Stimulated activated naive B cell treated with anti-CD40 and anti-IgM and Interleukin-4, amounts not matched to agents 10 μg/mL and 1 μg/mL and 100 μg/mL, for 72 hours (primary cell): Measurements from ENCODE around the gene SHISAL2B.
A peak's percentile ranks its signal among the peaks of the same experiment; 100 is the strongest.
"Not testable (repeated sequence)": the region's sequence is repeated elsewhere in the genome, so short reads cannot be mapped to it uniquely, and the experiment has no call there.

Source experiments
- ATAC-seq, 2 donors: fragments of 150-1000 bp; cut with Tn5 transposase; replicated peaks; 2 replicates each; pipeline ENCODE4 v1.10.0; 2021; ENCODE audit warnings: moderate library complexity in 1 of 2
- DNase-seq: peaks from one replicate; pipeline ENCODE4 v3.0.0; 2021
- H3K27ac Mint-ChIP-seq: one replicate; pipeline ENCODE4 v1.8.0; 2022; ENCODE audit warnings: mild to moderate bottlenecking, mixed read lengths
- H3K27me3 Mint-ChIP-seq, 2 donors: one replicate each; pipeline ENCODE4 v1.8.0; 2022; ENCODE audit warnings: mixed read lengths in 2 of 2
- H3K36me3 Mint-ChIP-seq, 2 donors: one replicate each; pipeline ENCODE4 v1.8.0; 2022; ENCODE audit warnings: mixed read lengths in 2 of 2, mild to moderate bottlenecking in 1 of 2
- H3K4me1 Mint-ChIP-seq, 2 donors: one replicate each; pipeline ENCODE4 v1.8.0; 2022; ENCODE audit warnings: mixed read lengths in 2 of 2, mild to moderate bottlenecking in 1 of 2
- H3K4me3 Mint-ChIP-seq, 2 donors: one replicate each; pipeline ENCODE4 v1.8.0; 2022; ENCODE audit warnings: mild to moderate bottlenecking in 2 of 2, mixed read lengths in 2 of 2, moderate library complexity in 1 of 2
- H3K9me3 Mint-ChIP-seq, 2 donors: one replicate each; pipeline ENCODE4 v1.8.0; 2022; ENCODE audit warnings: mixed read lengths in 2 of 2, mild to moderate bottlenecking in 1 of 2

Gene SHISAL2B

GRCh38 chr5:64690417-64691151, at the start of gene SHISAL2B:
Gene SHISAL2B, plus strand, starts transcription at chr5:64690503. Its CDS starts 121 bp downstream, at chr5:64690624.
- ATAC-seq: peak; percentile 56 to 64
- Mint-ChIP-seq H3K4me1 (peaks cover 4 to 14% of the 10 kb centered on the region in 2 donors), H3K9me3 (no peaks in the 10 kb centered on the region), H3K27ac (no peak within 1 kb of the TSS), H3K27me3 (peaks cover 40 to 44% of the 10 kb centered on the region in 2 donors), H3K36me3 (no peaks in the 10 kb centered on the region), H3K4me3 (peak within 1 kb of the TSS; percentile 62 to 64)
- DNase-seq: no peak

DNA sequence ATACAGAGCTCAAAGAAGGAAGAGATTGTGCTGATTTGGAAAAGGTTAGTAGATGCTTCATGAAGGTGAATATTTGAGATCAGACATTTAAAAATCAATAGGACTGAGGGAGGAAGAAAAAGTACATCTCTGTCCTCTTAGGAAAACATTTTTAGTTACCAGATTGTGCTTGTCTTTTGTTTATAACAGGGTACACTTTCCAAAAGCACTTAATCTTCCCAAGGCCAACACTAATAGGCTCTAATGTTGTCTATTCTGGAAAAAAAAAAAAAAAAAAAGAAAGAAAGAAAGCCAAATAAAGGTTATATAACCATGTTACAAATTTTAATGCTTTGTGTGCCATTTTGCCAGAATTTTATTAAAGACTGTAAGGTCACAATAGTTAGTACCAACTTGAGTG, 45.5 kb upstream of the SHISAL2B start:
- no peak overlapping the region for H3K4me3 Mint-ChIP-seq
- no peaks in the 10 kb centered on the region for H3K4me1 Mint-ChIP-seq
- no peak overlapping the region for H3K27ac Mint-ChIP-seq
- ATAC-seq (no peak), DNase-seq (no peak)
- no peaks in the 10 kb centered on the region for H3K36me3 Mint-ChIP-seq
- H3K9me3 Mint-ChIP-seq: no peaks in the 10 kb centered on the region
- no peaks in the 10 kb centered on the region for H3K27me3 Mint-ChIP-seq

- no peaks in the 10 kb centered on the region for H3K4me1 Mint-ChIP-seq
- ATAC-seq (no peak), DNase-seq (no peak)
- no peak overlapping the region for H3K27ac Mint-ChIP-seq
- H3K4me3 Mint-ChIP-seq: no peak overlapping the region
- H3K36me3 Mint-ChIP-seq: no peaks in the 10 kb centered on the region
- H3K27me3 Mint-ChIP-seq: peaks cover 0 to 7% of the 10 kb centered on the region in 2 donors
- H3K9me3 Mint-ChIP-seq: peaks cover 0 to 2% of the 10 kb centered on the region in 2 donors
Observed at GRCh38 chr5:64646169-64646568, 44.1 kb upstream of the SHISAL2B start.

GRCh38 chr5:64649512-64649911, 40.8 kb upstream of the SHISAL2B start:
- ATAC-seq: no peak
- Mint-ChIP-seq H3K4me1 (no peaks in the 10 kb centered on the region), H3K36me3 (peaks cover 0 to 2% of the 10 kb centered on the region in 2 donors), H3K27me3 (peaks cover 6 to 7% of the 10 kb centered on the region in 2 donors), H3K9me3 (peaks cover 0 to 8% of the 10 kb centered on the region in 2 donors), H3K27ac (no peak overlapping the region), H3K4me3 (no peak overlapping the region)
- no peak for DNase-seq

DNA sequence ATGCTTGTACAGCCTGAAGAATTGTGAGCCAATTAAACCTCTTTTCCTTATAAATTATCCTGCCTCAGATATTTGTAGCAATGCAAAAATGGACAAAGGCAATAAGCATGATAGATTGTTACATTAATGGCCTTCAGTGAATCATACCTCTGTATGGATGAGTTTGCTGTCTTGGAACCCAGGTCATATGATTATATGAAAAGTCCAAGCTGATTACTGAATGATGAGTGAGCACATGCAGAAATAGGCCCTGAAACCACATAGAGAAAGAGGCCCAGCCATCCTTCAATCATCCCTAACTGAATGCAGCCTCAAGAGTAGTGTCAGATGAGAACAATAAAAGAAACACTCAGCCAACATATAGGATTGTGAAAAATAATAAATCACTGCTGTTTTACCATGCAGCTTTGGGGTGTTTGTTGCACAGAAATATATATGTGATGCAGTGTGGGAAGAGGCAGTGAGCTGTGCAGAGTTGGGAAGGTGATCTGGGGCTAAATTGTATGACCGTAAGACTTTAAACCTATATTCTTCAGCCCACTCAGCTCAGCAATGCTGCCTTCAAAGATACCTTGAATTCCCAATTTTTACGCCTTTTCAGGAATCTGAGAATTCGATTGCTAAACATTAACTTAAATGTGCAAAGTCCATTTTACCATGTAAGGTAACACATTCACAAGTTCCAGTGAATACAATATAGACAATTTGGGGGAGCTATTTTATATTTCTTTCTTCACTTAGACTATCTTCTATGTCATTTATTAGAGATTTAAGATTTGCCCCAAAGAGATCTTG, 36.3 kb upstream of the SHISAL2B start:
- ATAC-seq (no peak), DNase-seq (no peak)
- Mint-ChIP-seq H3K36me3 (peaks cover 0 to 3% of the 10 kb centered on the region in 2 donors), H3K27ac (no peak overlapping the region), H3K4me1 (no peaks in the 10 kb centered on the region), H3K4me3 (no peak overlapping the region), H3K27me3 (peaks cover 6 to 7% of the 10 kb centered on the region in 2 donors), H3K9me3 (peaks cover 6 to 14% of the 10 kb centered on the region in 2 donors)

DNA sequence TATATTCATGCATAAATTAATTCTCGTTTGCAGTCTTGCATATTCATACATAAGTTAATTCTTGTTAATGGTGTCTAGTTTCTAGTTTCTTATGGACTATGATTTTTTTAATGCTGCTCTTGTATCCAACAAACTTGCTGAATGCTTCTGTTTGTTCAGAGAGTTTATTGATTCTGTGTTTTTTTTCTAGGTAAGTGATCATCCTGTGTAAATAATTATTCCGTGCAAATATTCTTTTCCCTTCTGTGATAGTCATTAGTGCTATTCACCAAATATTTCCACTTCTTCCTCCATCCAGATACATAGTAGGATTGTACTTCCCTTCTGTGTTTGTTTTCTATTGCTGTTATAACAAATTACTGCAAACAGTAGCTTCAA, 35.8 kb upstream of the SHISAL2B start:
- no peak for DNase-seq
- Mint-ChIP-seq H3K27ac (no peak overlapping the region), H3K36me3 (peaks cover 0 to 3% of the 10 kb centered on the region in 2 donors), H3K27me3 (peaks cover 6 to 7% of the 10 kb centered on the region in 2 donors), H3K4me3 (no peak overlapping the region), H3K4me1 (no peaks in the 10 kb centered on the region), H3K9me3 (peaks cover 6 to 14% of the 10 kb centered on the region in 2 donors)
- no peak for ATAC-seq

GRCh38 chr5:64655596-64655995, 34.7 kb upstream of the SHISAL2B start:
- Mint-ChIP-seq H3K9me3 (peaks cover 6 to 14% of the 10 kb centered on the region in 2 donors), H3K27me3 (peaks cover 0 to 6% of the 10 kb centered on the region in 2 donors), H3K4me1 (no peaks in the 10 kb centered on the region), H3K36me3 (peaks cover 0 to 3% of the 10 kb centered on the region in 2 donors), H3K27ac (no peak overlapping the region), H3K4me3 (no peak overlapping the region)
- ATAC-seq (no peak), DNase-seq (no peak)

- Mint-ChIP-seq H3K9me3 (peaks cover 5 to 6% of the 10 kb centered on the region in 2 donors), H3K4me1 (no peaks in the 10 kb centered on the region), H3K27me3 (peaks cover under 1% of the 10 kb centered on the region in 2 donors), H3K4me3 (no peak overlapping the region), H3K27ac (no peak overlapping the region), H3K36me3 (peaks cover 0 to 1% of the 10 kb centered on the region in 2 donors)
- ATAC-seq (no peak), DNase-seq (no peak)
Observed at GRCh38 chr5:64659289-64659688, 31.0 kb upstream of the SHISAL2B start.

- H3K4me3 Mint-ChIP-seq, DNase-seq, ATAC-seq, H3K27ac Mint-ChIP-seq, H3K9me3 Mint-ChIP-seq, H3K27me3 Mint-ChIP-seq, H3K36me3 Mint-ChIP-seq, H3K4me1 Mint-ChIP-seq: not testable (repeated sequence)
Observed at GRCh38 chr5:64663181-64663580, 27.1 kb upstream of the SHISAL2B start.

DNA sequence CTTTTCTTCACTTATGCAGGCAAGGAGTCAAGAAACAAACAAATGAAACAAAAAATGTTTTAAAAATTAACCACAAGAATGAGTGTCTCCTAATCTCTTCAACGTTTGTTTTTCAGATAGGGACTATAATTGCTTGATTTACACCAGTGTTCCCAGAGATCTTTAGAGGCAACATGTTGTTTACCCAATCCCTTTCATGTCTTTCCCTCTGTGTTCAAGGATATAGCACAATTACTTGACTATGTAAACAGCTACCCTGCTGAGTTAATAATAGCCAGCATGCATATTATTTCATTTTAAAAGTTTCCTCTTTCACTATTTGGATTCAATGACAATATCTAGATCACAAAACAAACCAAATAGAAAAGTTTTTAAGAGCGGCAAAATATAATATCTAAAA, 25.1 kb upstream of the SHISAL2B start:
- Mint-ChIP-seq H3K4me3 (no peak overlapping the region), H3K27ac (no peak overlapping the region), H3K27me3 (peaks cover 7 to 10% of the 10 kb centered on the region in 2 donors), H3K36me3 (no peaks in the 10 kb centered on the region), H3K4me1 (no peaks in the 10 kb centered on the region), H3K9me3 (peaks cover 0 to 4% of the 10 kb centered on the region in 2 donors)
- DNase-seq (no peak), ATAC-seq (no peak)

GRCh38 chr5:64666078-64666477, 24.2 kb upstream of the SHISAL2B start:
- Mint-ChIP-seq H3K27ac (no peak overlapping the region), H3K9me3 (peaks cover 0 to 4% of the 10 kb centered on the region in 2 donors), H3K4me3 (no peak overlapping the region), H3K27me3 (peaks cover 7 to 10% of the 10 kb centered on the region in 2 donors), H3K4me1 (no peaks in the 10 kb centered on the region), H3K36me3 (no peaks in the 10 kb centered on the region)
- DNase-seq: no peak
- ATAC-seq: no peak

DNA sequence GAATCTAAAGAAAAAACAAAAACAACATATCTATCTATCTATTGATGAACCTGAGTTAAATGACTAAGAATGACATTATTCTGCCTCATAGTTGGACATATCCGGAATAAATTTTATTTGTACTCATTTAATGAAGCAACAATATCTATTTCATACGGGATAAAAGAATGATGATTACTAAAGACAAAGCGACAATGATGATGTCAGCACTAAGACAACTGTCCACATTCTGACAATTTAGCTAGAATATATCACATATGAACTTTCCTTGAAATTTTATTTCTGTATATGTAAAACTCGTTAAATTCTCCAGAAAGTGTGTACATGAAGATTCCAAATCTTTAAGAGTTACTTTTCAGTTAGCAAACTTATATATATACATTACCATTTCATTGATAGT, 23.2 kb upstream of the SHISAL2B start:
- Mint-ChIP-seq H3K27me3 (peaks cover 15 to 16% of the 10 kb centered on the region in 2 donors), H3K4me3 (no peak overlapping the region), H3K9me3 (peaks cover 0 to 4% of the 10 kb centered on the region in 2 donors), H3K36me3 (no peaks in the 10 kb centered on the region), H3K27ac (no peak overlapping the region), H3K4me1 (no peaks in the 10 kb centered on the region)
- DNase-seq: no peak
- no peak for ATAC-seq

- peaks cover 16 to 17% of the 10 kb centered on the region in 2 donors for H3K27me3 Mint-ChIP-seq
- peaks cover 0 to 4% of the 10 kb centered on the region in 2 donors for H3K9me3 Mint-ChIP-seq
- no peak overlapping the region for H3K4me3 Mint-ChIP-seq
- H3K27ac Mint-ChIP-seq: no peak overlapping the region
- DNase-seq (no peak), ATAC-seq (no peak)
- H3K4me1 Mint-ChIP-seq: no peaks in the 10 kb centered on the region
- H3K36me3 Mint-ChIP-seq: no peaks in the 10 kb centered on the region
Observed at GRCh38 chr5:64670277-64670676, 20.0 kb upstream of the SHISAL2B start.

GRCh38 chr5:64671678-64672077, 18.6 kb upstream of the SHISAL2B start:
- H3K4me1 Mint-ChIP-seq: no peaks in the 10 kb centered on the region
- no peak overlapping the region for H3K27ac Mint-ChIP-seq
- no peak overlapping the region for H3K4me3 Mint-ChIP-seq
- H3K9me3 Mint-ChIP-seq: peaks cover 0 to 4% of the 10 kb centered on the region in 2 donors
- no peak for DNase-seq
- H3K27me3 Mint-ChIP-seq: peaks cover 17 to 22% of the 10 kb centered on the region in 2 donors
- H3K36me3 Mint-ChIP-seq: no peaks in the 10 kb centered on the region
- ATAC-seq: no peak

- Mint-ChIP-seq H3K9me3 (no peaks in the 10 kb centered on the region), H3K27me3 (peaks cover 28 to 36% of the 10 kb centered on the region in 2 donors), H3K4me1 (no peaks in the 10 kb centered on the region), H3K4me3 (no peak overlapping the region), H3K27ac (no peak overlapping the region), H3K36me3 (no peaks in the 10 kb centered on the region)
- DNase-seq: no peak
- ATAC-seq: no peak
Observed at GRCh38 chr5:64678374-64678773, 11.9 kb upstream of the SHISAL2B start.
